Aortic smooth muscle cell (primary cell): ENCODE results near the gene SDHAF3. TPM values are rescaled to one million over a fixed set of nuclear protein-coding genes. Genes with fewer than 3 reads are reported as not detected.

Experiments used
- total RNA-seq: library from RNA; depleted of rRNA; stranded (reverse); fragments of >200 nt; gene quantifications from 2 replicates; pipeline ENCODE4 v1.2.3, GENCODE V29; 2014

The SDHAF3 gene
- total RNA-seq: 6.0 and 9.0 TPM in 2 replicates

GRCh38 chr7:97117372-97118188 lies at the start of gene SDHAF3:
Gene SDHAF3 (plus strand): TSS chr7:97117698. CDS start chr7:97117724, 26 bp downstream.

Other genes with a start within 250 kb of the SDHAF3 start
- not detected in 2 replicates for gene DLX6, start 112.1 kb upstream of the SDHAF3 start, total RNA-seq
- not detected in 2 replicates for gene DLX5, start 92.9 kb upstream of the SDHAF3 start, total RNA-seq